ENCODE measurements around the gene LRRTM2. TPM values are rescaled to one million over a fixed set of nuclear protein-coding genes. Genes with fewer than 3 reads are reported as not detected.

LRRTM2 gene
- total RNA-seq, 1 donor from 2014 or later = 0.52 TPM

DNA sequence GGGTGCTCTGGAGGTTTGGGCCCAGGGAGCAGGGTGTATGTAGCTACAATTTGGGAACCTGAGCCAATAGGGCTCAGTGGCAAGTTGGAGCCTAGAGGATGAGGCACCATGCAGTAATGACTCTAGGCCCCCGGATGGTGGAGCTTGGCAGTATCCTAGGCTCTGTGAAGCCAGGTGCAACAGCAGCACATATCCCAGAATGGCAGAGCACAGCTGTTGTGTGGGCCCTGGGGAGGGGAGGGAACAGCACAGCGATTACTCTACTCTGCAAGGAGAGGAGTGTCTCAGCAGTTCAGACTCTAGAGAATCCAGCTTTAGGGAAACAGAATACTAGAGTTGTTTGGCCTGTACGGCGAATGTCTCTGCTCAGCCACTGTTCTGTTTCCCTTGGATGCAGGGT lies 56.1 kb downstream of the LRRTM2 start:
- Histone ChIP-seq H3K27ac (no peak overlapping the region), H3K4me1 (no peaks in the 10 kb centered on the region), H3K27me3 (no peaks in the 10 kb centered on the region), H3K4me3 (no peak overlapping the region), H3K9me3 (no peaks in the 10 kb centered on the region), H3K36me3 (no peaks in the 10 kb centered on the region)
- no peak for TF ChIP-seq CTCF (IDR thresholded peaks at IDR 0.05)
- ATAC-seq = peak; percentile 47
- no peak for DNase-seq
- intact Hi-C loops (cut with DNase I) = no loop called here

Other genes starting within 250 kb of the LRRTM2 start
- 362 TPM for gene CTNNA1, start 121.9 kb downstream of the LRRTM2 start, total RNA-seq